Caco-2 (cell line): ENCODE results near the gene INPP5D. TPM values are rescaled to one million over a fixed set of nuclear protein-coding genes. Genes with fewer than 3 reads are reported as not detected.

ENCODE experiments used
- BruUV-seq: library from RNA; stranded (reverse); fragments of 400-500 nt; replicated peaks from 2 replicates; lab custom pipeline; 2021; lab: Mats Ljungman, UMichigan
- CTCF ChIA-PET: fragments of 300-600 bp; sonication (Branson Sonifier 250); formaldehyde crosslinking; loops from one replicate; lab custom pipeline; 2022; ENCODE audit warnings: antibody characterized with exemption; lab: Charles Lee
- POLR2A ChIA-PET: fragments of 300-600 bp; sonication (Branson Sonifier 250); formaldehyde crosslinking; loops from one replicate; lab custom pipeline; 2022; ENCODE audit warnings: antibody characterized with exemption; lab: Charles Lee
- DNase-seq, 2 experiments: peaks; one replicate each; pipeline versions ENCODE4 v3.0.0 to v3.0.0-alpha.2; 2020 to 2022
- H3K27me3 ChIP-seq: replicated peaks from 2 replicates; pipeline ENCODE4 v1.6.0; 2011; ENCODE audit warnings: low read length; ENCODE audit not compliant: control insufficient read depth, insufficient read depth
- H3K36me3 ChIP-seq: 2 replicates; pipeline ENCODE4 v1.5.1; 2011; ENCODE audit warnings: low read length; ENCODE audit not compliant: control insufficient read depth, insufficient read depth
- H3K4me1 ChIP-seq: fragments of 250-450 bp; sonication (Bioruptor Pico); 2 replicates; pipeline ENCODE4 v1.5.1; 2020; ENCODE audit warnings: mild to moderate bottlenecking
- H3K4me3 ChIP-seq: 2 replicates; pipeline ENCODE4 v1.5.1; 2011; ENCODE audit warnings: low read depth, mild to moderate bottlenecking, control low read depth, low read length
- H3K9me3 ChIP-seq: fragments of 250-450 bp; sonication (Bioruptor Pico); 2 replicates; pipeline ENCODE4 v1.5.1; 2020; ENCODE audit warnings: mild to moderate bottlenecking, moderate library complexity
- H3K27ac Mint-ChIP-seq: one replicate; pipeline ENCODE4 v1.8.0; 2022; ENCODE audit warnings: mixed read lengths; ENCODE audit not compliant: unreplicated experiment
- H3K27me3 Mint-ChIP-seq: one replicate; pipeline ENCODE4 v1.8.0; 2022; ENCODE audit warnings: mixed read lengths; ENCODE audit not compliant: insufficient read depth, unreplicated experiment
- H3K36me3 Mint-ChIP-seq: one replicate; pipeline ENCODE4 v1.8.0; 2022; ENCODE audit warnings: mild to moderate bottlenecking, mixed read lengths; ENCODE audit not compliant: insufficient read depth, unreplicated experiment
- H3K4me1 Mint-ChIP-seq: one replicate; pipeline ENCODE4 v1.8.0; 2022; ENCODE audit warnings: low read depth, mixed read lengths; ENCODE audit not compliant: unreplicated experiment
- H3K4me3 Mint-ChIP-seq: one replicate; pipeline ENCODE4 v1.8.0; 2022; ENCODE audit warnings: mild to moderate bottlenecking, moderate library complexity, mixed read lengths; ENCODE audit not compliant: unreplicated experiment
- H3K9me3 Mint-ChIP-seq: one replicate; pipeline ENCODE4 v1.8.0; 2022; ENCODE audit warnings: mixed read lengths; ENCODE audit not compliant: unreplicated experiment
- CTCF ChIP-seq, 2 experiments: fragments of 200-600 bp in 1 of 2; IDR thresholded peaks; 1 replicate in 1 of 2; 2 replicates in 1 of 2; pipeline versions ENCODE4 v1.5.1 to v1.8.0; 2011 to 2022; ENCODE audit warnings: antibody characterized with exemption in 1 of 2, control low read depth in 1 of 2, inconsistent platforms in 1 of 2, low read depth in 1 of 2, low read length in 1 of 2, mild to moderate bottlenecking in 1 of 2, moderate library complexity in 1 of 2; ENCODE audit not compliant: insufficient read depth in 1 of 2, severe bottlenecking in 1 of 2, unreplicated experiment in 1 of 2
- intact Hi-C: fragments of 100-400 bp; cut with micrococcal nuclease; formaldehyde crosslinking; loops from one replicate; pipeline ENCODE4 v1.10.0; 2022; ENCODE audit not compliant: unreplicated experiment
- total RNA-seq: library from RNA; stranded (reverse); gene quantifications from 2 replicates; pipeline ENCODE4 v1.2.3, GENCODE V29; 2022

The INPP5D gene
- total RNA-seq, 1 experiment from 2014 or later = not detected

GRCh38 chr2:233011702-233012131 is 48.4 kb upstream of the INPP5D start:
- no peaks in the 10 kb centered on the region for H3K36me3 Mint-ChIP-seq
- no peak overlapping the region for H3K27ac Mint-ChIP-seq
- H3K9me3 Mint-ChIP-seq = no peaks in the 10 kb centered on the region
- H3K4me3 ChIP-seq = no peak overlapping the region
- no peaks in the 10 kb centered on the region for H3K36me3 ChIP-seq
- CTCF ChIA-PET = no interaction called here
- H3K4me1 Mint-ChIP-seq = no peaks in the 10 kb centered on the region
- no peaks in the 10 kb centered on the region for H3K27me3 Mint-ChIP-seq
- POLR2A ChIA-PET = no interaction called here
- H3K9me3 ChIP-seq = no peaks in the 10 kb centered on the region
- DNase-seq = no peak
- no peak for TF ChIP-seq CTCF (IDR thresholded peaks at IDR 0.05; ENCODE audit: insufficient read depth in 1 of 2, low read depth in 1 of 2, low read length in 1 of 2, severe bottlenecking in 1 of 2, unreplicated experiment in 1 of 2)
- no peaks in the 10 kb centered on the region for H3K27me3 ChIP-seq
- intact Hi-C loops = no loop called here
- H3K4me1 ChIP-seq = no peaks in the 10 kb centered on the region
- BruUV-seq = no TSS peak
- no peak overlapping the region for H3K4me3 Mint-ChIP-seq

- no peak for TF ChIP-seq CTCF (IDR thresholded peaks at IDR 0.05; ENCODE audit: insufficient read depth in 1 of 2, low read depth in 1 of 2, low read length in 1 of 2, severe bottlenecking in 1 of 2, unreplicated experiment in 1 of 2)
- no peaks in the 10 kb centered on the region for H3K9me3 Mint-ChIP-seq
Measured at GRCh38 chr2:233012301-233012971, 47.7 kb upstream of the INPP5D start.

GRCh38 chr2:233013027-233013461 is 47.1 kb upstream of the INPP5D start, which contains the start of gene NGEF:
TSS of gene NGEF (minus strand) at chr2:233013256. CDS start at chr2:232974890, 38,366 bp downstream.
- TF ChIP-seq CTCF (IDR thresholded peaks at IDR 0.05; ENCODE audit: insufficient read depth in 1 of 2, low read depth in 1 of 2, low read length in 1 of 2, severe bottlenecking in 1 of 2, unreplicated experiment in 1 of 2) = no peak
- no peaks in the 10 kb centered on the region for H3K27me3 ChIP-seq
- H3K9me3 Mint-ChIP-seq = no peaks in the 10 kb centered on the region
- CTCF ChIA-PET = no interaction called here
- H3K4me1 ChIP-seq = no peaks in the 10 kb centered on the region
- H3K27me3 Mint-ChIP-seq = no peaks in the 10 kb centered on the region
- no peak within 1 kb of the TSS for H3K4me3 Mint-ChIP-seq
- H3K36me3 ChIP-seq = no peaks in the 10 kb centered on the region
- no peaks in the 10 kb centered on the region for H3K36me3 Mint-ChIP-seq
- POLR2A ChIA-PET = no interaction called here
- no peak within 1 kb of the TSS for H3K27ac Mint-ChIP-seq
- no peak within 1 kb of the TSS for H3K4me3 ChIP-seq
- no TSS peak for BruUV-seq
- DNase-seq = no peak
- intact Hi-C loops = no loop called here
- H3K4me1 Mint-ChIP-seq = no peaks in the 10 kb centered on the region
- H3K9me3 ChIP-seq = no peaks in the 10 kb centered on the region

More at GRCh38 chr2:233012301-233012971, 47.7 kb upstream of the INPP5D start:
- H3K4me3 ChIP-seq = no peak overlapping the region
- DNase-seq = no peak
- ChIA-PET CTCF (no interaction called here), POLR2A (no interaction called here)
- no TSS peak for BruUV-seq
- intact Hi-C loops = no loop called here
- no peaks in the 10 kb centered on the region for H3K4me1 ChIP-seq
- no peaks in the 10 kb centered on the region for H3K9me3 ChIP-seq
- no peak overlapping the region for H3K4me3 Mint-ChIP-seq
- H3K27ac Mint-ChIP-seq = no peak overlapping the region
- no peaks in the 10 kb centered on the region for H3K27me3 ChIP-seq
- no peaks in the 10 kb centered on the region for H3K36me3 ChIP-seq
- H3K4me1 Mint-ChIP-seq = no peaks in the 10 kb centered on the region
- no peaks in the 10 kb centered on the region for H3K36me3 Mint-ChIP-seq
- no peaks in the 10 kb centered on the region for H3K27me3 Mint-ChIP-seq
